ENCODE results near the gene BICD2. TPM values are rescaled to one million over a fixed set of nuclear protein-coding genes. Genes with fewer than 3 reads are reported as not detected.

Gene BICD2
- total and polyA plus RNA-seq, 9 of the 15 experiments (the other 6 are each of a cell fraction or from before 2014, with no cell fraction given), result 3.6 to 23.4 (median 11.8) TPM

- no peak for TF ChIP-seq HMGN3 (IDR thresholded peaks at IDR 0.05; ENCODE audit: borderline replicate concordance, extremely low read depth, insufficient read length, low read depth, low read length)
- TF ChIP-seq, protein P1, sequence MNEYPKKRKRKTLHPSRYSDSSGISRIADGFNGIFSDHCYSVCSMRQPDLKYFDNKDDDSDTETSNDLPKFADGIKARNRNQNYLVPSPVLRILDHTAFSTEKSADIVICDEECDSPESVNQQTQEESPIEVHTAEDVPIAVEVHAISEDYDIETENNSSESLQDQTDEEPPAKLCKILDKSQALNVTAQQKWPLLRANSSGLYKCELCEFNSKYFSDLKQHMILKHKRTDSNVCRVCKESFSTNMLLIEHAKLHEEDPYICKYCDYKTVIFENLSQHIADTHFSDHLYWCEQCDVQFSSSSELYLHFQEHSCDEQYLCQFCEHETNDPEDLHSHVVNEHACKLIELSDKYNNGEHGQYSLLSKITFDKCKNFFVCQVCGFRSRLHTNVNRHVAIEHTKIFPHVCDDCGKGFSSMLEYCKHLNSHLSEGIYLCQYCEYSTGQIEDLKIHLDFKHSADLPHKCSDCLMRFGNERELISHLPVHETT (CRISPR knock-in tag; conservative IDR thresholded peaks at IDR 0.05 in 1 of 2, IDR thresholded peaks at IDR 0.05 in 1 of 2), result no peak
- no peak for TF ChIP-seq POLR2AphosphoS5 (IDR thresholded peaks at IDR 0.05; ENCODE audit: control insufficient read depth, insufficient read depth, low read depth, low read length)
- peak; percentile 11; the same call in 1 of the 2 replicates for TF ChIP-seq JUND (IDR thresholded peaks at IDR 0.05; ENCODE audit: borderline replicate concordance, low read depth, low read length)
- no peak for TF ChIP-seq JUND (tag; IDR thresholded peaks at IDR 0.05; ENCODE audit: borderline replicate concordance, low read depth, low read length)
- no peak for TF ChIP-seq PRMT5 (CRISPR knock-in tag; IDR thresholded peaks at IDR 0.05)
- TF ChIP-seq SAFB2 (IDR thresholded peaks at IDR 0.05; ENCODE audit: borderline replicate concordance, low read depth, low read length, severe bottlenecking), result no peak
- TF ChIP-seq ESRRB (CRISPR knock-in tag; IDR thresholded peaks at IDR 0.05; ENCODE audit: borderline replicate concordance), result no peak
- no peak for TF ChIP-seq BDP1 (IDR thresholded peaks at IDR 0.05; ENCODE audit: insufficient read depth, insufficient read length)
- no peak for TF ChIP-seq HDGF (IDR thresholded peaks at IDR 0.05)
- TF ChIP-seq BCL6 (CRISPR knock-in tag; IDR thresholded peaks at IDR 0.05), result no peak
- no peak for TF ChIP-seq RUNX1 (IDR thresholded peaks at IDR 0.05; ENCODE audit: low read depth)
- no peak for TF ChIP-seq ZEB2 (IDR thresholded peaks at IDR 0.05)
- TF ChIP-seq NFYB (IDR thresholded peaks at IDR 0.05; ENCODE audit: extremely low read depth, insufficient read length), result no peak
- TF ChIP-seq MTA1 (IDR thresholded peaks at IDR 0.05; ENCODE audit: borderline replicate concordance), result no peak
- TF ChIP-seq, protein P2, sequence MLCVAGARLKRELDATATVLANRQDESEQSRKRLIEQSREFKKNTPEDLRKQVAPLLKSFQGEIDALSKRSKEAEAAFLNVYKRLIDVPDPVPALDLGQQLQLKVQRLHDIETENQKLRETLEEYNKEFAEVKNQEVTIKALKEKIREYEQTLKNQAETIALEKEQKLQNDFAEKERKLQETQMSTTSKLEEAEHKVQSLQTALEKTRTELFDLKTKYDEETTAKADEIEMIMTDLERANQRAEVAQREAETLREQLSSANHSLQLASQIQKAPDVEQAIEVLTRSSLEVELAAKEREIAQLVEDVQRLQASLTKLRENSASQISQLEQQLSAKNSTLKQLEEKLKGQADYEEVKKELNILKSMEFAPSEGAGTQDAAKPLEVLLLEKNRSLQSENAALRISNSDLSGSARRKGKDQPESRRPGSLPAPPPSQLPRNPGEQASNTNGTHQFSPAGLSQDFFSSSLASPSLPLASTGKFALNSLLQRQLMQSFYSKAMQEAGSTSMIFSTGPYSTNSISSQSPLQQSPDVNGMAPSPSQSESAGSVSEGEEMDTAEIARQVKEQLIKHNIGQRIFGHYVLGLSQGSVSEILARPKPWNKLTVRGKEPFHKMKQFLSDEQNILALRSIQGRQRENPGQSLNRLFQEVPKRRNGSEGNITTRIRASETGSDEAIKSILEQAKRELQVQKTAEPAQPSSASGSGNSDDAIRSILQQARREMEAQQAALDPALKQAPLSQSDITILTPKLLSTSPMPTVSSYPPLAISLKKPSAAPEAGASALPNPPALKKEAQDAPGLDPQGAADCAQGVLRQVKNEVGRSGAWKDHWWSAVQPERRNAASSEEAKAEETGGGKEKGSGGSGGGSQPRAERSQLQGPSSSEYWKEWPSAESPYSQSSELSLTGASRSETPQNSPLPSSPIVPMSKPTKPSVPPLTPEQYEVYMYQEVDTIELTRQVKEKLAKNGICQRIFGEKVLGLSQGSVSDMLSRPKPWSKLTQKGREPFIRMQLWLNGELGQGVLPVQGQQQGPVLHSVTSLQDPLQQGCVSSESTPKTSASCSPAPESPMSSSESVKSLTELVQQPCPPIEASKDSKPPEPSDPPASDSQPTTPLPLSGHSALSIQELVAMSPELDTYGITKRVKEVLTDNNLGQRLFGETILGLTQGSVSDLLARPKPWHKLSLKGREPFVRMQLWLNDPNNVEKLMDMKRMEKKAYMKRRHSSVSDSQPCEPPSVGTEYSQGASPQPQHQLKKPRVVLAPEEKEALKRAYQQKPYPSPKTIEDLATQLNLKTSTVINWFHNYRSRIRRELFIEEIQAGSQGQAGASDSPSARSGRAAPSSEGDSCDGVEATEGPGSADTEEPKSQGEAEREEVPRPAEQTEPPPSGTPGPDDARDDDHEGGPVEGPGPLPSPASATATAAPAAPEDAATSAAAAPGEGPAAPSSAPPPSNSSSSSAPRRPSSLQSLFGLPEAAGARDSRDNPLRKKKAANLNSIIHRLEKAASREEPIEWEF (CRISPR knock-in tag; IDR thresholded peaks at IDR 0.05), result no peak
- TF ChIP-seq TBP (optimal IDR thresholded peaks at IDR 0.05; ENCODE audit: low read depth, low read length), result no peak
- TF ChIP-seq ZNF140 (CRISPR knock-in tag; IDR thresholded peaks at IDR 0.05), result no peak
- TF ChIP-seq EGR1 (conservative IDR thresholded peaks at IDR 0.05), result 0 out of 2 replicates have a peak, but pooled peaks have one; percentile 11
- no peak for TF ChIP-seq NR2F6 (CRISPR knock-in tag; IDR thresholded peaks at IDR 0.05)
- TF ChIP-seq ARHGAP35 (IDR thresholded peaks at IDR 0.05; ENCODE audit: partially characterized antibody), result no peak
- no peak for TF ChIP-seq POU5F1 (IDR thresholded peaks at IDR 0.05; ENCODE audit: borderline replicate concordance, low read depth, low read length, partially characterized antibody)
- no peak for TF ChIP-seq SETDB1 (IDR thresholded peaks at IDR 0.05; ENCODE audit: low read length)
- no peak for TF ChIP-seq XRCC5 (IDR thresholded peaks at IDR 0.05; ENCODE audit: low read depth, low read length)
These were observed 17.0 kb downstream of the BICD2 start (continued) for GRCh38 chr9:92747459-92748232.
